SK-N-SH (cell line): ENCODE results near the gene CCDC60. TPM values are rescaled to one million over a fixed set of nuclear protein-coding genes. Genes with fewer than 3 reads are reported as not detected.

Source experiments
- CTCF ChIA-PET: fragments of 300-600, 350-600 bp; formaldehyde crosslinking; extraction: SDS; loops from one replicate; lab custom pipeline; 2021; lab: Yijun Ruan, JAX
- POLR2A ChIA-PET: fragments of 350-600 bp; sonication (Branson Sonifier 250); formaldehyde crosslinking; extraction: SDS; loops from one replicate; lab custom pipeline; 2020; ENCODE audit warnings: antibody characterized with exemption, inconsistent platforms; lab: Yijun Ruan, JAX
- DNase-seq: peaks from one replicate; pipeline ENCODE4 v3.0.0; 2012
- H2AFZ ChIP-seq: fragments of 200-600 bp; sonication (generic); 2 replicates; pipeline ENCODE4 v1.8.1; 2016; ENCODE audit warnings: antibody characterized with exemption, mild to moderate bottlenecking, low read depth
- H3F3A ChIP-seq: fragments of 200-600 bp; sonication (generic); replicated peaks from 2 replicates; pipeline ENCODE3; 2016; ENCODE audit warnings: antibody characterized with exemption, mild to moderate bottlenecking; ENCODE audit not compliant: insufficient read depth
- H3K27ac ChIP-seq, 2 experiments: fragments of 200-500 bp in 1 of 2; fragments of 200-600 bp in 1 of 2; sonication (Bioruptor generic) in 1 of 2; sonication (generic), shearing (Covaris generic) in 1 of 2; 2 replicates each; pipeline versions ENCODE4 v1.5.1 to v1.6.1; 2014 to 2016; ENCODE audit warnings: low read depth in 2 of 2, inconsistent platforms in 1 of 2, low read length in 1 of 2, mild to moderate bottlenecking in 1 of 2, mixed read lengths in 1 of 2
- H3K27me3 ChIP-seq: fragments of 200-600 bp; sonication (generic), shearing (Covaris generic); 2 replicates; pipeline ENCODE4 v1.6.1; 2016; ENCODE audit warnings: mixed run types; ENCODE audit not compliant: insufficient read depth
- H3K36me3 ChIP-seq, 2 experiments: fragments of 200-500 bp in 1 of 2; fragments of 200-600 bp in 1 of 2; sonication (Bioruptor generic) in 1 of 2; sonication (generic) in 1 of 2; replicated peaks in 1 of 2; 2 replicates each; pipeline versions ENCODE3 to v1.5.1; 2014 to 2016; ENCODE audit warnings: low read length in 1 of 2, mild to moderate bottlenecking in 1 of 2; ENCODE audit not compliant: insufficient read depth in 2 of 2, control insufficient read depth in 1 of 2
- H3K4me1 ChIP-seq, 2 experiments: fragments of 200-500 bp in 1 of 2; fragments of 200-600 bp in 1 of 2; sonication (Bioruptor generic) in 1 of 2; sonication (generic), shearing (Covaris generic) in 1 of 2; 2 replicates each; pipeline versions ENCODE4 v1.5.1 to v1.6.1; 2014 to 2016; ENCODE audit warnings: low read depth in 1 of 2, low read length in 1 of 2, mixed run types in 1 of 2; ENCODE audit not compliant: insufficient read depth in 2 of 2, control insufficient read depth in 1 of 2
- H3K4me2 ChIP-seq: fragments of 200-600 bp; sonication (generic), shearing (Covaris generic); 2 replicates; pipeline ENCODE4 v1.6.1; 2017; ENCODE audit warnings: mixed run types
- H3K4me3 ChIP-seq, 2 experiments: fragments of 200-500 bp in 1 of 2; fragments of 200-600 bp in 1 of 2; sonication (Bioruptor generic) in 1 of 2; sonication (generic), shearing (Covaris generic) in 1 of 2; 2 replicates each; pipeline versions ENCODE4 v1.5.1 to v1.8.1; 2014 to 2016; ENCODE audit warnings: low read depth in 2 of 2, inconsistent platforms in 1 of 2, low read length in 1 of 2, mild to moderate bottlenecking in 1 of 2, mixed read lengths in 1 of 2, moderate library complexity in 1 of 2
- H3K79me2 ChIP-seq: fragments of 200-600 bp; sonication (generic); 2 replicates; pipeline ENCODE4 v1.8.1; 2017; ENCODE audit warnings: mild to moderate bottlenecking; ENCODE audit not compliant: insufficient read depth
- H3K9ac ChIP-seq: fragments of 200-600 bp; sonication (generic); 2 replicates; pipeline ENCODE4 v1.6.1; 2017; ENCODE audit warnings: mixed run types
- H3K9me2 ChIP-seq: fragments of 200-600 bp; sonication (generic); 2 replicates; pipeline ENCODE4 v1.6.1; 2017; ENCODE audit warnings: mixed run types
- H3K9me3 ChIP-seq: fragments of 200-600 bp; sonication (generic); 2 replicates; pipeline ENCODE4 v1.6.1; 2017; ENCODE audit warnings: mixed run types, mild to moderate bottlenecking, moderate library complexity
- H4K20me1 ChIP-seq: fragments of 200-600 bp; sonication (generic); 2 replicates; pipeline ENCODE4 v1.6.1; 2017; ENCODE audit warnings: mild to moderate bottlenecking, mixed run types; ENCODE audit not compliant: insufficient read depth
- ELF1 ChIP-seq: IDR thresholded peaks from 2 replicates; pipeline ENCODE4 v1.4.0; 2012
- EZH2phosphoT487 ChIP-seq: fragments of 200-600 bp; sonication (generic); IDR thresholded peaks from 2 replicates; pipeline ENCODE4 v1.6.1; 2017; ENCODE audit warnings: low read depth, mixed run types, mild to moderate bottlenecking, antibody characterized with exemption, moderate library complexity, borderline replicate concordance
- FOSL2 ChIP-seq: IDR thresholded peaks from 2 replicates; pipeline ENCODE4 v1.4.0; 2012; ENCODE audit warnings: low read depth, mild to moderate bottlenecking, moderate library complexity, borderline replicate concordance
- GATA2 ChIP-seq: sonication (generic); formaldehyde crosslinking; IDR thresholded peaks from 2 replicates; pipeline ENCODE4 v1.5.0; 2020; ENCODE audit warnings: mild to moderate bottlenecking, missing genetic modification reagents
- MEF2A ChIP-seq: IDR thresholded peaks from 2 replicates; pipeline ENCODE4 v1.4.0; 2012; ENCODE audit warnings: low read depth, borderline replicate concordance
- MXI1 ChIP-seq: IDR thresholded peaks from 2 replicates; pipeline ENCODE4 v1.6.1; 2012; ENCODE audit warnings: mild to moderate bottlenecking, low read depth, low read length, improper control_type of control experiment
- NFIC ChIP-seq: IDR thresholded peaks from 2 replicates; pipeline ENCODE4 v1.4.0; 2012; ENCODE audit warnings: borderline replicate concordance
- RXRA ChIP-seq: IDR thresholded peaks from 2 replicates; pipeline ENCODE4 v1.4.0; 2012; ENCODE audit warnings: low read depth, mild to moderate bottlenecking, borderline replicate concordance
- SIN3A ChIP-seq: IDR thresholded peaks from 2 replicates; pipeline ENCODE4 v1.6.1; 2012; ENCODE audit warnings: low read depth, mild to moderate bottlenecking, low read length, moderate library complexity, borderline replicate concordance
- TEAD4 ChIP-seq: IDR thresholded peaks from 2 replicates; pipeline ENCODE4 v1.4.0; 2012; ENCODE audit warnings: mild to moderate bottlenecking, borderline replicate concordance; ENCODE audit not compliant: insufficient read depth
- WGBS: methylation state at CpG from one replicate; pipeline ENCODE4 v1.1.6; 2017; ENCODE audit warnings: low lambda C conversion rate; 5-methylcytosine and 5-hydroxymethylcytosine counted together
- polyA plus RNA-seq, 3 experiments: library from polyadenylated mRNA; depleted of rRNA; stranded (reverse); fragments of >200 nt; gene quantifications; 2 replicates each; pipeline ENCODE4 v1.2.3, GENCODE V29; 2012
- TF ChIP-seq, protein P1 (sequence below): fragments of 150-350 bp; IDR thresholded peaks from 2 replicates; pipeline ENCODE4 v1.6.1; 2017; ENCODE audit warnings: antibody characterized with exemption, low read length, low read depth, borderline replicate concordance
- TF ChIP-seq, protein P2 (sequence below): IDR thresholded peaks from 2 replicates; pipeline ENCODE4 v1.6.1; 2012; ENCODE audit warnings: mild to moderate bottlenecking, low read depth, low read length, moderate library complexity
- TF ChIP-seq, protein P3 (sequence below): IDR thresholded peaks from 2 replicates; pipeline ENCODE4; 2012

The CCDC60 gene
- polyA plus RNA-seq, 1 of the 3 experiments (the other 2 are of a cell fraction) = not detected

DNA sequence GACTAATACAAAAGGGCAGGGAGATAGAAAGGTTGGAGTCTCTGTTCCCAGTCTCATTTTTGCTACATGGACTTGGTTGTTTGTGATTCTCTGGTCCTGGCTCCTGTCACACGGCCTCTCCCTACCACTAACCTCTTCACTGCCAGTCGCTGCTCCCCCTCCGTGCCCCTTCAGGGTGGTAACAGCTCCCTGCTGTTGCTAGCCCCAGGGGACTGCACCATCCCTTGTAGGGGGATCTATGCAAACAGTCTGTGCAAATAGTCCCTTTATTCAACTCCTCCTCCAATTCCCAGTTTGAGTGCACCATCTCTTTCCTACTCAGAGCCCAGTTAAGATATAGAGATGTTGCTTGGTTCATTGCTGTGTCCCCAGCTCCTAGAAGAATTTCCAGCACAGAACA lies 51.1 kb downstream of the CCDC60 start:
- Histone ChIP-seq H3K4me1 (no peaks in the 10 kb centered on the region), H3K4me2 (no peak overlapping the region), H3K79me2 (no peaks in the 10 kb centered on the region), H3K27me3 (no peaks in the 10 kb centered on the region), H3K4me3 (no peak overlapping the region), H3K9me3 (no peaks in the 10 kb centered on the region), H3F3A (no peaks in the 10 kb centered on the region), H2AFZ (no peak overlapping the region), H3K9ac (no peak overlapping the region), H3K9me2 (no peaks in the 10 kb centered on the region), H3K36me3 (no peaks in the 10 kb centered on the region), H3K27ac (no peak overlapping the region), H4K20me1 (no peaks in the 10 kb centered on the region)
- DNase-seq = no peak
- ChIA-PET POLR2A (no interaction called here), CTCF (no interaction called here)
- WGBS = 29% methylated on average over 3 of the region's 3 CpGs
- no peak for TF ChIP-seq EZH2phosphoT487
- TF ChIP-seq ELF1 = no peak
- TF ChIP-seq GATA2 = no peak
- TF ChIP-seq, protein P1, sequence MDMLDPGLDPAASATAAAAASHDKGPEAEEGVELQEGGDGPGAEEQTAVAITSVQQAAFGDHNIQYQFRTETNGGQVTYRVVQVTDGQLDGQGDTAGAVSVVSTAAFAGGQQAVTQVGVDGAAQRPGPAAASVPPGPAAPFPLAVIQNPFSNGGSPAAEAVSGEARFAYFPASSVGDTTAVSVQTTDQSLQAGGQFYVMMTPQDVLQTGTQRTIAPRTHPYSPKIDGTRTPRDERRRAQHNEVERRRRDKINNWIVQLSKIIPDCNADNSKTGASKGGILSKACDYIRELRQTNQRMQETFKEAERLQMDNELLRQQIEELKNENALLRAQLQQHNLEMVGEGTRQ = no peak
- no peak for TF ChIP-seq TEAD4
- no peak for TF ChIP-seq MXI1
- TF ChIP-seq SIN3A = no peak
- no peak for TF ChIP-seq FOSL2
- no peak for TF ChIP-seq MEF2A
- TF ChIP-seq RXRA = no peak
- TF ChIP-seq NFIC = no peak
- TF ChIP-seq, protein P2, sequence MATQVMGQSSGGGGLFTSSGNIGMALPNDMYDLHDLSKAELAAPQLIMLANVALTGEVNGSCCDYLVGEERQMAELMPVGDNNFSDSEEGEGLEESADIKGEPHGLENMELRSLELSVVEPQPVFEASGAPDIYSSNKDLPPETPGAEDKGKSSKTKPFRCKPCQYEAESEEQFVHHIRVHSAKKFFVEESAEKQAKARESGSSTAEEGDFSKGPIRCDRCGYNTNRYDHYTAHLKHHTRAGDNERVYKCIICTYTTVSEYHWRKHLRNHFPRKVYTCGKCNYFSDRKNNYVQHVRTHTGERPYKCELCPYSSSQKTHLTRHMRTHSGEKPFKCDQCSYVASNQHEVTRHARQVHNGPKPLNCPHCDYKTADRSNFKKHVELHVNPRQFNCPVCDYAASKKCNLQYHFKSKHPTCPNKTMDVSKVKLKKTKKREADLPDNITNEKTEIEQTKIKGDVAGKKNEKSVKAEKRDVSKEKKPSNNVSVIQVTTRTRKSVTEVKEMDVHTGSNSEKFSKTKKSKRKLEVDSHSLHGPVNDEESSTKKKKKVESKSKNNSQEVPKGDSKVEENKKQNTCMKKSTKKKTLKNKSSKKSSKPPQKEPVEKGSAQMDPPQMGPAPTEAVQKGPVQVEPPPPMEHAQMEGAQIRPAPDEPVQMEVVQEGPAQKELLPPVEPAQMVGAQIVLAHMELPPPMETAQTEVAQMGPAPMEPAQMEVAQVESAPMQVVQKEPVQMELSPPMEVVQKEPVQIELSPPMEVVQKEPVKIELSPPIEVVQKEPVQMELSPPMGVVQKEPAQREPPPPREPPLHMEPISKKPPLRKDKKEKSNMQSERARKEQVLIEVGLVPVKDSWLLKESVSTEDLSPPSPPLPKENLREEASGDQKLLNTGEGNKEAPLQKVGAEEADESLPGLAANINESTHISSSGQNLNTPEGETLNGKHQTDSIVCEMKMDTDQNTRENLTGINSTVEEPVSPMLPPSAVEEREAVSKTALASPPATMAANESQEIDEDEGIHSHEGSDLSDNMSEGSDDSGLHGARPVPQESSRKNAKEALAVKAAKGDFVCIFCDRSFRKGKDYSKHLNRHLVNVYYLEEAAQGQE = no peak
- TF ChIP-seq, protein P3, sequence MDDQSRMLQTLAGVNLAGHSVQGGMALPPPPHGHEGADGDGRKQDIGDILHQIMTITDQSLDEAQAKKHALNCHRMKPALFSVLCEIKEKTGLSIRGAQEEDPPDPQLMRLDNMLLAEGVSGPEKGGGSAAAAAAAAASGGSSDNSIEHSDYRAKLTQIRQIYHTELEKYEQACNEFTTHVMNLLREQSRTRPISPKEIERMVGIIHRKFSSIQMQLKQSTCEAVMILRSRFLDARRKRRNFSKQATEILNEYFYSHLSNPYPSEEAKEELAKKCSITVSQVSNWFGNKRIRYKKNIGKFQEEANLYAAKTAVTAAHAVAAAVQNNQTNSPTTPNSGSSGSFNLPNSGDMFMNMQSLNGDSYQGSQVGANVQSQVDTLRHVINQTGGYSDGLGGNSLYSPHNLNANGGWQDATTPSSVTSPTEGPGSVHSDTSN = no peak
